Left ventricle myocardium inferior (tissue), 1 donor: ENCODE measurements around the gene RELT. TPM values are rescaled to one million over a fixed set of nuclear protein-coding genes. Genes with fewer than 3 reads are reported as not detected.
"Not testable (repeated sequence)": the region's sequence is repeated elsewhere in the genome, so short reads cannot be mapped to it uniquely, and the experiment has no call there.

Source experiments
- DNase-seq: peaks from one replicate; pipeline ENCODE4 v3.0.0-alpha.2; 2020
- H3K27ac ChIP-seq: fragments of 200-600 bp; replicated peaks from 2 replicates; pipeline ENCODE4 v1.8.0; 2021
- H3K27me3 ChIP-seq: fragments of 200-600 bp; 2 replicates; pipeline ENCODE4 v1.8.0; 2021; ENCODE audit warnings: low read depth
- H3K36me3 ChIP-seq: fragments of 200-600 bp; 2 replicates; pipeline ENCODE4 v1.8.0; 2021
- H3K4me1 ChIP-seq: fragments of 200-600 bp; 2 replicates; pipeline ENCODE4 v1.8.0; 2021
- H3K4me3 ChIP-seq: fragments of 200-600 bp; 2 replicates; pipeline ENCODE4 v1.8.0; 2021; ENCODE audit warnings: mild to moderate bottlenecking, moderate library complexity
- H3K9me3 ChIP-seq: fragments of 200-600 bp; replicated peaks from 2 replicates; pipeline ENCODE4 v1.8.0; 2021
- intact Hi-C: fragments of 100-400 bp; cut with micrococcal nuclease; formaldehyde crosslinking; loops from one replicate; pipeline ENCODE4 v1.11.0; 2022
- total RNA-seq: library from RNA; stranded (reverse); fragmentation: NEBNext Ultra II Directional; extraction: Animal tissue kit (Norgen Biotek cat#: 25700); gene quantifications from one replicate; pipeline ENCODE4 v1.2.1, GENCODE V29; 2021
- TF ChIP-seq, protein P1 (sequence below): fragments of 200-600 bp; IDR thresholded peaks from 2 replicates; pipeline ENCODE4 v1.8.0; 2021; ENCODE audit warnings: antibody characterized with exemption, mild to moderate bottlenecking, borderline replicate concordance
- donor health status: DM: no; HTN: yes; CAD: no; lungs with severe emphysema.

RELT gene
- total RNA-seq, 1 donor from 2014 or later: 1.6 TPM

DNA sequence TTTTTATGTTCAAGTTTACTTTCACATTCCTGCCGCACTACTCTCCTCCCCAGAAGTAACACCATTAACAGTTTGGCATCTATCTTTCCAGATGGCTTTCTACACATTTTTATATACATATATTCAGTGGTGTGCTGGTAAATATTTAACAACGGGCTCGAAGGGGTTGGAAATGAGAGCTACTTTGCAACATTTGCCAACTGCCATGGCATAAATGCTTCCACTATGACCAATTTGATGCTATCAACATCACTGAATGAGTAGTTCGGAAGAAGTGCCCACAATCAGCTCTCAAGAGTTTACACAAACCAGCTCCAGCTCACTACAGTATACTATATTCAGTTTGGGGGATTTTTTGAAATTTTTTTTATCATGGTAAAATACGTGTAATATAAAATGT, 55.2 kb downstream of the RELT start:
- Histone ChIP-seq H3K4me1 (peaks cover 22% of the 10 kb centered on the region), H3K27me3 (no peaks in the 10 kb centered on the region), H3K36me3 (no peaks in the 10 kb centered on the region), H3K9me3 (no peaks in the 10 kb centered on the region), H3K27ac (no peak overlapping the region), H3K4me3 (no peak overlapping the region)
- no peak for DNase-seq
- TF ChIP-seq, protein P1, sequence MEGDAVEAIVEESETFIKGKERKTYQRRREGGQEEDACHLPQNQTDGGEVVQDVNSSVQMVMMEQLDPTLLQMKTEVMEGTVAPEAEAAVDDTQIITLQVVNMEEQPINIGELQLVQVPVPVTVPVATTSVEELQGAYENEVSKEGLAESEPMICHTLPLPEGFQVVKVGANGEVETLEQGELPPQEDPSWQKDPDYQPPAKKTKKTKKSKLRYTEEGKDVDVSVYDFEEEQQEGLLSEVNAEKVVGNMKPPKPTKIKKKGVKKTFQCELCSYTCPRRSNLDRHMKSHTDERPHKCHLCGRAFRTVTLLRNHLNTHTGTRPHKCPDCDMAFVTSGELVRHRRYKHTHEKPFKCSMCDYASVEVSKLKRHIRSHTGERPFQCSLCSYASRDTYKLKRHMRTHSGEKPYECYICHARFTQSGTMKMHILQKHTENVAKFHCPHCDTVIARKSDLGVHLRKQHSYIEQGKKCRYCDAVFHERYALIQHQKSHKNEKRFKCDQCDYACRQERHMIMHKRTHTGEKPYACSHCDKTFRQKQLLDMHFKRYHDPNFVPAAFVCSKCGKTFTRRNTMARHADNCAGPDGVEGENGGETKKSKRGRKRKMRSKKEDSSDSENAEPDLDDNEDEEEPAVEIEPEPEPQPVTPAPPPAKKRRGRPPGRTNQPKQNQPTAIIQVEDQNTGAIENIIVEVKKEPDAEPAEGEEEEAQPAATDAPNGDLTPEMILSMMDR: no peak
- intact Hi-C loops: no loop called here

DNA sequence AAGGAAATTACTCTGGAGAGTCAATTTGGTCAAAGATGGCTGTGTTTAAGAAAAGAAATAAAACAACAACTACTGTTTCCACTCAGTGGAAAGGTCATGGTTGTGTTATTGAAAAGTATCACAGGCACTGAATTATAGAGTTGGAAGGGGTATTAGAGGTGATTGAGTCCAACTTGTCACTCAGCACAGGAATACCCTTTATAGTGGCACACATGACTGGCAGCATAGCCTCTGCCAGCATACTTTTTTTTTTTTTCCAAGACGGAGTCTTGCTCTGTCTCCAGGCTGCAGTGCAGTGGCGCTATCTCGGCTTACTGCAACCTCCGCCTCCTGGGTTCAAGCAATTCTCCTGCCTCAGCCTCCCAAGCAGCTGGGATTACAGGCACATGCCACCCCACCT, 60.7 kb downstream of the RELT start:
- H3K4me3 ChIP-seq, DNase-seq, H3K36me3 ChIP-seq, H3K9me3 ChIP-seq, H3K27ac ChIP-seq, intact Hi-C loops, H3K27me3 ChIP-seq: not testable (repeated sequence)
- H3K4me1 ChIP-seq: peaks cover 46% of the 10 kb centered on the region

DNA sequence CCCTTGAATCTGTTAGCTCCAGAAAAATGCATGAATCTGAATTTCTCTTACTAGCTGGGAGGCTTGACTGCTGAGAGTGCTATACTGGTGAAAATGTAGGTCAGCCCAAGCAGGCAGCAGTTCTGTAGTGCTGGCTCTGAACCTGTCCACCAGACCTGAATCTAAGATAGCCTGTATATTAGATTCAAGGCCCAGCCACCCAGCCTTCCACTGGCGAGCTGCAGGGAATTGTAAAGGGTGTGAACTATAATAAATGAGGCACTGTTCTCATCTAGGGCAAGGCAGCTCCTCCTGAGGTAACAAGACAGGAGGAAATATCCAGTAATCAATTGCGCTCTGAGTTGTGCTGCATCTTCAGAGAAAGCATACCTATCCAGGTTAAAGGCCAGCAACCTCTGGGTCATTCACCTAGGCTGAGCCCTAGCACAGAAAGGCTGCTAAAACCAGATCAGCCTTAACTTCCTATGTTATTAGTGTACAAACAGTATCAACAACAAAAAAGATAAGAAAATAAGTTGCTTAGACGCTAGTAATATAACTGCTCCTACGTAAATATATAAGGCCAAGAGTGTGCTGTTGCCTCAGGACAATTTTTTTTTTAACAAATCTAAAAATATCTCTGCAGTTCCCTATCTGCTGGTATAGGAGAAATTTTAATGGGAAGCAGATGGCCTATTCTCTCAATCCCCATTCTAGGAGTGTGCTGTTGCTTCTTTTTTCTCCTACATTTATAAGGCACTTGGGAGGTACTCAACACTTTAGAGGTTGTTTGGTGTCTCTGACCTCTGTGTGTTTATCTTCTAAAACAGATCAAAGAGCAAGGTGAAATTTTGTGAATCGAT, 63.0 kb downstream of the RELT start:
- Histone ChIP-seq H3K27me3 (no peaks in the 10 kb centered on the region), H3K9me3 (no peaks in the 10 kb centered on the region), H3K27ac (peak overlapping the region; percentile 54), H3K36me3 (no peaks in the 10 kb centered on the region), H3K4me1 (peaks cover 55% of the 10 kb centered on the region), H3K4me3 (no peak overlapping the region)
- intact Hi-C loops: no loop called here
- TF ChIP-seq, protein P1: no peak
- no peak for DNase-seq

DNA sequence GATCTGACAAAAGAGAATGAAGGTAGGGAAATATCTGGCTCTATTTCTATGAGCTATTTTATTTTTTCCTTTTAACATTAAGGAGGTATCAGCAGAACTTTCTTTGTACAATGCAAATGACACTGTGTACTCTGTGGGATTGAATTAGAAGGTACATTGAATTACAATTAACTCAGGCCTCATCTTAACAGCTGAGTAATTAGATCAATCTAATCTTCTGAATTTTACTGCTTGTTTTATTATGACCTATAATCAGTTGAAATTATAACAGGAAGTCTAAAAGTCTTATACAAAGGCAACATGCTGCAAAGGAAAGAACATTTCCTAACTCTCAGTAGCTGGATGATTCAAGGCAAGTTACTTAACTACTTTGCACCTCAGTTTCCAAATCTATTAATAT, 69.8 kb downstream of the RELT start:
- H3K4me1 ChIP-seq: peaks cover 41% of the 10 kb centered on the region
- no peak overlapping the region for H3K4me3 ChIP-seq
- TF ChIP-seq, protein P1: no peak
- peak overlapping the region; percentile 6 for H3K27ac ChIP-seq
- intact Hi-C loops: no loop called here
- H3K36me3 ChIP-seq: no peaks in the 10 kb centered on the region
- H3K27me3 ChIP-seq: no peaks in the 10 kb centered on the region
- no peak for DNase-seq
- H3K9me3 ChIP-seq: no peaks in the 10 kb centered on the region

DNA sequence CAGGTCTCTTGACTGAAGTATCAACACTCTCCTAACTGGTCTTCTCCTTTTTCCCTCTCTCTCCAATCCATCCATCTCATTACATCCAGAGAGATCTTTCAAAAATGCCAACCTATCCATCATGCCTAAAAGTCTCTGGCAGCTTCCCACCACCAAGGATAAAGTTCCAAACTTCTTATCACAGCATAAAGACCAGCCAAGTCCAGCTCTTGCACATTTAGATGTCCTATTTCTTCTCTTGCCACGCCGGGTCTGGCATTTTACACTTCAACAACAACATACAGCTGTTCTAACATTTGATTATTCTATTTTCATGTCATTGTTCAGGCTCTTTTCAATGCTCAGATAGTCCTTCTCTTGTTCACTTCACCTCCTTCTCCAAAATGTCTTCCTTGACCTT, 70.6 kb downstream of the RELT start:
- intact Hi-C loops: no loop called here
- Histone ChIP-seq H3K4me1 (peaks cover 41% of the 10 kb centered on the region), H3K27ac (peak overlapping the region; percentile 18), H3K4me3 (no peak overlapping the region), H3K9me3 (no peaks in the 10 kb centered on the region), H3K36me3 (no peaks in the 10 kb centered on the region), H3K27me3 (no peaks in the 10 kb centered on the region)
- DNase-seq: no peak
- TF ChIP-seq, protein P1: no peak

Other genes starting within 250 kb of the RELT start
- 43.4 TPM for gene FCHSD2, start 234.1 kb upstream of the RELT start, total RNA-seq
- gene P2RY2, start 158.1 kb upstream of the RELT start, total RNA-seq: 19.8 TPM
- gene P2RY6, start 104.1 kb upstream of the RELT start, total RNA-seq: 2.2 TPM
- 53.1 TPM for gene ARHGEF17, start 68.1 kb upstream of the RELT start, total RNA-seq
- 28.4 TPM for gene FAM168A, start 221.7 kb downstream of the RELT start, total RNA-seq